Measurements from ENCODE around the gene MARCHF2.
"Not testable (repeated sequence)": the region's sequence is repeated elsewhere in the genome, so short reads cannot be mapped to it uniquely, and the experiment has no call there.

DNA sequence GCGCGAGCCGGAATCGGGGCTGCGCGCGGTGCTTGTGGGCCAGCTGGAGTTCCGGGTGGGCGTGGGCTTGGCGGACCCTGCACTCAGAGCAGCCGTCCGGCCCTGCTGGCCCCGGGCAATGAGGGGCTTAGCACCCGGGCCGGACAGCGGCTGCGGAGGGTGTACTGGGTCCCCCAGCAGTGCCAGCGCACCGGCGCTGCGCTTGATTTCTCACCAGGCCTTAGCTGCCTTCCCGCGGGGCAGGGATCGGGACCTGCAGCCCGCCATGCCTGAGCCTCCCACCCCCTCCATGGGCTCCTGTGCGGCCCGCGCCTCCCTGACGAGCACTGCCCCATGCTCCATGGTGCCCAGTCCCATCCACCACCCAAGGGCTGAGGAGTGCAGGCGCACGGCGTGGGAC is 37.3 kb upstream of the MARCHF2 start:
- TF ChIP-seq, protein P1, sequence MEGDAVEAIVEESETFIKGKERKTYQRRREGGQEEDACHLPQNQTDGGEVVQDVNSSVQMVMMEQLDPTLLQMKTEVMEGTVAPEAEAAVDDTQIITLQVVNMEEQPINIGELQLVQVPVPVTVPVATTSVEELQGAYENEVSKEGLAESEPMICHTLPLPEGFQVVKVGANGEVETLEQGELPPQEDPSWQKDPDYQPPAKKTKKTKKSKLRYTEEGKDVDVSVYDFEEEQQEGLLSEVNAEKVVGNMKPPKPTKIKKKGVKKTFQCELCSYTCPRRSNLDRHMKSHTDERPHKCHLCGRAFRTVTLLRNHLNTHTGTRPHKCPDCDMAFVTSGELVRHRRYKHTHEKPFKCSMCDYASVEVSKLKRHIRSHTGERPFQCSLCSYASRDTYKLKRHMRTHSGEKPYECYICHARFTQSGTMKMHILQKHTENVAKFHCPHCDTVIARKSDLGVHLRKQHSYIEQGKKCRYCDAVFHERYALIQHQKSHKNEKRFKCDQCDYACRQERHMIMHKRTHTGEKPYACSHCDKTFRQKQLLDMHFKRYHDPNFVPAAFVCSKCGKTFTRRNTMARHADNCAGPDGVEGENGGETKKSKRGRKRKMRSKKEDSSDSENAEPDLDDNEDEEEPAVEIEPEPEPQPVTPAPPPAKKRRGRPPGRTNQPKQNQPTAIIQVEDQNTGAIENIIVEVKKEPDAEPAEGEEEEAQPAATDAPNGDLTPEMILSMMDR (IDR thresholded peaks at IDR 0.05): not testable (repeated sequence)
- TF ChIP-seq EZH2 (IDR thresholded peaks at IDR 0.05; ENCODE audit: borderline replicate concordance, insufficient read depth, low read depth, low read length, poor library complexity, severe bottlenecking): not testable (repeated sequence)
